DMS79 treated with DMSO at 0.1 percent for 48 hours (cell line): ENCODE results near the gene VCAN.

ENCODE experiments used
- DNase-seq: peaks from one replicate; lab custom pipeline; 2025; lab: John Stamatoyannopoulos, UW

The VCAN gene

GRCh38 chr5:83494666-83495065, 23.1 kb downstream of the VCAN start:
- no peak for DNase-seq

- no peak for DNase-seq
Observed at GRCh38 chr5:83496626-83497025, 25.1 kb downstream of the VCAN start.

GRCh38 chr5:83498585-83498984, 27.0 kb downstream of the VCAN start:
- no peak for DNase-seq

GRCh38 chr5:83503662-83504061, 32.1 kb downstream of the VCAN start:
- DNase-seq, result no peak

- no peak for DNase-seq
Observed at GRCh38 chr5:83507431-83507830, 35.9 kb downstream of the VCAN start.

- DNase-seq, result no peak
Observed at GRCh38 chr5:83509540-83509939, 38.0 kb downstream of the VCAN start.

GRCh38 chr5:83510260-83510659, 38.7 kb downstream of the VCAN start:
- no peak for DNase-seq

GRCh38 chr5:83512061-83512745, 40.7 kb downstream of the VCAN start:
- DNase-seq, result no peak

- no peak for DNase-seq
Observed at GRCh38 chr5:83513081-83513480, 41.5 kb downstream of the VCAN start.

GRCh38 chr5:83513491-83513890, 41.9 kb downstream of the VCAN start:
- DNase-seq, result no peak

GRCh38 chr5:83516377-83516776, 44.8 kb downstream of the VCAN start:
- no peak for DNase-seq

- no peak for DNase-seq
Observed at GRCh38 chr5:83517072-83517687, 45.6 kb downstream of the VCAN start.

- DNase-seq, result no peak
Observed at GRCh38 chr5:83517688-83518085, 46.1 kb downstream of the VCAN start.

- DNase-seq, result no peak
Observed at GRCh38 chr5:83518319-83519061, 46.9 kb downstream of the VCAN start.

GRCh38 chr5:83522446-83522845, 50.9 kb downstream of the VCAN start:
- no peak for DNase-seq

- no peak for DNase-seq
Observed at GRCh38 chr5:83523929-83524328, 52.4 kb downstream of the VCAN start.

- DNase-seq, result no peak
Observed at GRCh38 chr5:83524345-83524744, 52.8 kb downstream of the VCAN start.

GRCh38 chr5:83524991-83525390, 53.4 kb downstream of the VCAN start:
- no peak for DNase-seq

GRCh38 chr5:83526289-83526688, 54.7 kb downstream of the VCAN start:
- DNase-seq, result no peak

- no peak for DNase-seq
Observed at GRCh38 chr5:83527221-83527620, 55.7 kb downstream of the VCAN start.

GRCh38 chr5:83527722-83528438, 56.3 kb downstream of the VCAN start:
- no peak for DNase-seq

GRCh38 chr5:83528439-83528769, 56.9 kb downstream of the VCAN start:
- no peak for DNase-seq

- no peak for DNase-seq
Observed at GRCh38 chr5:83530193-83530592, 58.6 kb downstream of the VCAN start.
